CD4-positive, alpha-beta T cell treated with Interleukin-4 for 4 hours (primary cell): ENCODE results near the gene MDM1.

Experiments
- DNase-seq: peaks from one replicate; pipeline ENCODE4 v3.0.0-alpha.2; 2020

MDM1 gene

GRCh38 chr12:68319988-68320623 lies 12.1 kb downstream of the MDM1 start:
- DNase-seq, result no peak

DNA sequence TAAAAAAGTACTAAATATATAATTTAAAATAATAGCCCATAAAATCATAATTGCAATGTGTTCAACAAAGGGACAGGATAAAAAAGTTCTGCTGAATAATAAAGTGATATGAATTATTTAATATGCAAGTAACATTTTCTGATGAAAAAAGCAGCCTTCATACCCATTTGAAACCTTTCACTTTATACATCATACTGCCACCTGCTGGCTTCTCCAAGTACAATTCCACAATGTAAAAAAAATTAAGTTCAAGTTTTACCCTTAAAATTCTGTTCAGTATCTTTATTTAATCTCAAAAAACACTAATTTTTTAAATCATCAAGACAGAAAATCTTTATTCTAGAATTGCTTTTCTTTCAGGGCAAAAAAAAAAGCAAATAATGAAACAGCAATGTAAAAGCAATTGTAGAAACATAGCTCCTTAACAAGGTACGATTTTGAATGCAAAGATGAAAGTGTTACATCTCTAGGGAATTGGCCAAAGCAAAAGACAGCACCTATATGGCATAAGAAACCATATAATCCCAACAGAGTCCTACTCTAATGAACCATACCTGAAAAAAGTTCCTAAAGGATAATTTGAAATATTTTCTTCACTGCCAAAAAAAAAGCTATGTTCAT lies 15.0 kb downstream of the MDM1 start:
- peak; percentile 62 for DNase-seq

GRCh38 chr12:68310370-68310769 lies 21.8 kb downstream of the MDM1 start:
- DNase-seq, result no peak

GRCh38 chr12:68306564-68306963 lies 25.6 kb downstream of the MDM1 start:
- no peak for DNase-seq

- no peak for DNase-seq
Measured at GRCh38 chr12:68305278-68305677, 26.9 kb downstream of the MDM1 start.

- no peak for DNase-seq
Measured at GRCh38 chr12:68304626-68305025, 27.5 kb downstream of the MDM1 start.

- DNase-seq, result no peak
Measured at GRCh38 chr12:68303850-68304249, 28.3 kb downstream of the MDM1 start.

GRCh38 chr12:68297929-68298328 lies 34.2 kb downstream of the MDM1 start:
- DNase-seq, result no peak

DNA sequence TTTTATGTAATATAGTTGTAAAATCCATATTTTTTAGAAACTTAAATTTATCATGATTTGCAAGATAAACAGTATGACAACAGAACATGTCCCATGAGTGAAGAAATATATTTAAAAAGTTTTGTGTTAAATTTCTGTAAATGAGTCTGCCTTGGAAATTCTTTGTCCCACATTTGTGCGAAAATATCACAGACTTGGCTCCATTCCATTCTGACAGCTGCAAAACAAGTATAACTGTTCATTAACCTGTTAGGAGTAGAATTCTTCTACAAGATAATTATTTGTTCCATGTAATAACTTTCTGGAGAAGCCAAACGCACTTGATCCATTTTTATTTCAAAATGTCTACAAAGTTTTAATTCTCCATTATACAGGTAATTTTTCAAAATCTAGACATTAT lies 37.9 kb downstream of the MDM1 start:
- no peak for DNase-seq

GRCh38 chr12:68293347-68293746 lies 38.8 kb downstream of the MDM1 start:
- no peak for DNase-seq

GRCh38 chr12:68292151-68292943 lies 39.8 kb downstream of the MDM1 start:
- DNase-seq, result no peak

- DNase-seq, result no peak
Measured at GRCh38 chr12:68291396-68292036, 40.6 kb downstream of the MDM1 start.

DNA sequence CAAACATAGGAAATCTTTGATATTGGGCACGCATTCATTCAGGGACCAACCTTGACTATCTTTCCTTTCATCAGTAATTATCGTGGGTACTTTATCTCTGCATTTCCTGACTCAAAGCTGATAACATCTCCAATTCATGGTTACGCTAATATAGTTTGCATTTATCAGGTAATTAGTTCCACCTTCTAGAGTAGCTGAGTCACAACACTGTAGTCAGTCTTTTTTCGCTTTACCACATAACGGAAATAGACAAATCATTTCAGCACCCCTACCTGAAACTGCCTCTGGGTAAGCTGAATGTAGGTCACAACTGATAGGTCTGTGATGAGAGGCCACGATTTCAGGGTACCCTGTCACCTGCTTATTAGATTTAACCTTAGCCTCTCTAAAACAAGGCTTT lies 42.0 kb downstream of the MDM1 start:
- DNase-seq, result peak; percentile 77

- DNase-seq, result no peak
Measured at GRCh38 chr12:68287106-68287505, 45.1 kb downstream of the MDM1 start.

DNA sequence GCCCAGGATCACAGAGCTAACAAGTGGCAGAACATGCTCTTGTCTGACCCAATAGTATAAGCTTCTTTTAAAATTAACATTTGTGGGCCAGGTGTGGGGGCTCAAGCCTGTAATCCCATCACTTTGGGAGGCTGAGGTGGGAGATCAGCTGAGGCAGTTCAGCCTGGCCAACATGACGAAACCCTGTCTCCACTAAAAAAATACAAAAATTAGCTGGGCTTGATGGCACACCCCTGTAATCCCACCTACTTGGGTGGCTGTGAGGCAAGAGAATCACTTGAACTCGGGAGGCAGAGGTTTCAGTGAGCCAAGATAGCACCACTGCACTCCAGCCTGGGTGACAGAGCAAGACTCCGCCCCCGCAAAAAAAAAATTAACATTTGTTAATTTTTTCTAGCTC lies 45.8 kb downstream of the MDM1 start:
- no peak for DNase-seq

GRCh38 chr12:68285541-68285940 lies 46.6 kb downstream of the MDM1 start:
- no peak for DNase-seq

- no peak for DNase-seq
Measured at GRCh38 chr12:68281322-68282077, 50.7 kb downstream of the MDM1 start.

- no peak for DNase-seq
Measured at GRCh38 chr12:68280240-68280639, 51.9 kb downstream of the MDM1 start.

- DNase-seq, result no peak
Measured at GRCh38 chr12:68279227-68280054, 52.7 kb downstream of the MDM1 start.

GRCh38 chr12:68276402-68276930 lies 55.7 kb downstream of the MDM1 start:
- DNase-seq, result no peak

- no peak for DNase-seq
Measured at GRCh38 chr12:68272732-68273131, 59.4 kb downstream of the MDM1 start.

- DNase-seq, result no peak
Measured at GRCh38 chr12:68271346-68271745, 60.8 kb downstream of the MDM1 start.
